Thyroid gland (tissue), 4 donors: ENCODE data around the gene PTCD2. TPM values are rescaled to one million over a fixed set of nuclear protein-coding genes. Genes with fewer than 3 reads are reported as not detected.

Experiments
- DNase-seq, 2 donors: peaks; one replicate each; pipeline ENCODE4 v3.0.0-alpha.2; 2019
- H3K27ac ChIP-seq, 3 donors: fragments of 200-600 bp; sonication (generic); 1 replicate in 2 of 3; 2 replicates in 1 of 3; pipeline ENCODE4 v1.5.1; 2016 to 2019; ENCODE audit warnings: mild to moderate bottlenecking in 1 of 3, moderate library complexity in 1 of 3
- H3K27me3 ChIP-seq: fragments of 200-600 bp; sonication (generic); one replicate; pipeline ENCODE4 v1.5.1; 2019
- H3K36me3 ChIP-seq, 2 donors: fragments of 200-600 bp; sonication (generic); one replicate each; pipeline ENCODE4 v1.5.1; 2016 to 2019
- H3K4me1 ChIP-seq, 2 donors: fragments of 200-600 bp; sonication (generic); one replicate each; pipeline ENCODE4 v1.5.1; 2017 to 2019
- H3K4me3 ChIP-seq, 3 donors: fragments of 200-600 bp; sonication (generic); replicated peaks in 1 of 3; 1 replicate in 2 of 3; 2 replicates in 1 of 3; pipeline ENCODE4 v1.5.1; 2016; ENCODE audit warnings: mild to moderate bottlenecking in 1 of 3
- H3K9me3 ChIP-seq: fragments of 200-600 bp; sonication (generic); one replicate; pipeline ENCODE4 v1.5.1; 2017
- POLR2A ChIP-seq, 2 donors: fragments of 450-650 bp; IDR thresholded peaks; one replicate each; pipeline ENCODE4 v1.6.1; 2017; ENCODE audit warnings: antibody characterized with exemption in 2 of 2, mild to moderate bottlenecking in 2 of 2, moderate library complexity in 1 of 2
- WGBS, 2 donors: methylation state at CpG; one replicate each; pipeline ENCODE4 v1.1.5; 2017; 5-methylcytosine and 5-hydroxymethylcytosine counted together
- intact Hi-C: fragments of 100-400 bp; cut with DNase I; formaldehyde crosslinking; loops from one replicate; pipeline ENCODE4 v1.15.1; 2023
- total RNA-seq, 4 donors: library from RNA; depleted of rRNA; stranded (reverse); fragments of >200 nt; gene quantifications; one replicate each; pipeline ENCODE4 v1.2.3, GENCODE V29; 2016
- TF ChIP-seq, protein P1 (sequence below), 6 experiments: fragments of 200-600 bp in 3 of 6; fragments of 450-650 bp in 3 of 6; sonication (generic) in 3 of 6; IDR thresholded peaks; one replicate each; pipeline ENCODE4 v1.5.1; 2016 to 2019; ENCODE audit warnings: antibody characterized with exemption in 6 of 6, mild to moderate bottlenecking in 2 of 6, inconsistent platforms in 1 of 6, moderate library complexity in 1 of 6

Gene PTCD2
- total RNA-seq, 4 donors from 2014 or later: 7.8 to 15.9 (median 11.5) TPM

DNA sequence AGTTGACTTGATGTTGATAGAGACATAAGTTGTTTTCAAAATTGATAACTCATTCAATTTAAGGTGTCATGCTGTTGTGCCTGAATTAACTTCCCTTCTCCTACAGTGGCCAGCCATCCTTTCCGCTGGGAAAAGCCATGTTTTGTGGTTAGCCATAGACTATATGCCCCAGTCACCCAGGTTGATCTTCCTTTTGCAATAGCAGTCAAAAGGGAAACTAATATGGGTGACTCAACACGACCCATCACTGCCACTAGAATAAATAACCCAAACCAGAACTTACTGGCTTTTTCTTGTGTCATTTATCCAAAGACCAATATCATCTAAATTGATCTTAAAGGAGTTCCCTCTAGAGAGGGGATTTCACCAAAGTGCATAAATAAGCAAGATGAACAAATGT, 87.4 kb downstream of the PTCD2 start:
- Histone ChIP-seq H3K4me3 (no peak overlapping the region), H3K27me3 (no peaks in the 10 kb centered on the region), H3K4me1 (peaks cover 0 to 3% of the 10 kb centered on the region in 2 donors), H3K36me3 (no peaks in the 10 kb centered on the region), H3K9me3 (no peaks in the 10 kb centered on the region), H3K27ac (no peak overlapping the region)
- intact Hi-C loops: no loop called here
- no peak for DNase-seq
- TF ChIP-seq POLR2A (IDR thresholded peaks at IDR 0.05): no peak
- TF ChIP-seq, protein P1, sequence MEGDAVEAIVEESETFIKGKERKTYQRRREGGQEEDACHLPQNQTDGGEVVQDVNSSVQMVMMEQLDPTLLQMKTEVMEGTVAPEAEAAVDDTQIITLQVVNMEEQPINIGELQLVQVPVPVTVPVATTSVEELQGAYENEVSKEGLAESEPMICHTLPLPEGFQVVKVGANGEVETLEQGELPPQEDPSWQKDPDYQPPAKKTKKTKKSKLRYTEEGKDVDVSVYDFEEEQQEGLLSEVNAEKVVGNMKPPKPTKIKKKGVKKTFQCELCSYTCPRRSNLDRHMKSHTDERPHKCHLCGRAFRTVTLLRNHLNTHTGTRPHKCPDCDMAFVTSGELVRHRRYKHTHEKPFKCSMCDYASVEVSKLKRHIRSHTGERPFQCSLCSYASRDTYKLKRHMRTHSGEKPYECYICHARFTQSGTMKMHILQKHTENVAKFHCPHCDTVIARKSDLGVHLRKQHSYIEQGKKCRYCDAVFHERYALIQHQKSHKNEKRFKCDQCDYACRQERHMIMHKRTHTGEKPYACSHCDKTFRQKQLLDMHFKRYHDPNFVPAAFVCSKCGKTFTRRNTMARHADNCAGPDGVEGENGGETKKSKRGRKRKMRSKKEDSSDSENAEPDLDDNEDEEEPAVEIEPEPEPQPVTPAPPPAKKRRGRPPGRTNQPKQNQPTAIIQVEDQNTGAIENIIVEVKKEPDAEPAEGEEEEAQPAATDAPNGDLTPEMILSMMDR (IDR thresholded peaks at IDR 0.05): no peak
- WGBS, 2 donors: 91 to 95% methylated on average over 2 of the region's 2 CpGs

DNA sequence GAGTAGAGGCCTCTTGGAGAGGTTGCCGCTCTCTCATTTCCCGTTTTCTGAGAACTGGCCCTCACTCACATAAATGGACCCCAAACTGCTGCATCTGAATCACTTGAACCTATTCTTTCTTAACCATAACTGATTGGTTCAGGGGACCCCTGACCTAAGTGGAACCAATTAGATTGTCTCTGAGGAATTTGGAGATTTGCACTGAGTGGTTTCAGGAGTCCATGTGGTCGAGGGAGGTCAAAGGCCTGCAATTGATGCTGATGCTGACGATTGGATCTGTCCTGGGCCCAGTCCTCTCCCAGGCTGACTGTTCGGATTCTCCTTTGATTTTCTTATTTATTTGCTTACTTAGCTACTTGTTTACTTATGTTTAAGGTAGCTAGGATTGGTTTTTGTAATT, 88.0 kb downstream of the PTCD2 start:
- Histone ChIP-seq H3K36me3 (no peaks in the 10 kb centered on the region), H3K9me3 (no peaks in the 10 kb centered on the region), H3K4me3 (no peak overlapping the region), H3K27ac (no peak overlapping the region), H3K27me3 (no peaks in the 10 kb centered on the region), H3K4me1 (no peaks in the 10 kb centered on the region)
- intact Hi-C loops: no loop called here
- no peak for TF ChIP-seq POLR2A (IDR thresholded peaks at IDR 0.05)
- TF ChIP-seq, protein P1 (IDR thresholded peaks at IDR 0.05): no peak
- no peak for DNase-seq
- 88 to 90% methylated on average over 5 of the region's 5 CpGs for WGBS, 2 donors

DNA sequence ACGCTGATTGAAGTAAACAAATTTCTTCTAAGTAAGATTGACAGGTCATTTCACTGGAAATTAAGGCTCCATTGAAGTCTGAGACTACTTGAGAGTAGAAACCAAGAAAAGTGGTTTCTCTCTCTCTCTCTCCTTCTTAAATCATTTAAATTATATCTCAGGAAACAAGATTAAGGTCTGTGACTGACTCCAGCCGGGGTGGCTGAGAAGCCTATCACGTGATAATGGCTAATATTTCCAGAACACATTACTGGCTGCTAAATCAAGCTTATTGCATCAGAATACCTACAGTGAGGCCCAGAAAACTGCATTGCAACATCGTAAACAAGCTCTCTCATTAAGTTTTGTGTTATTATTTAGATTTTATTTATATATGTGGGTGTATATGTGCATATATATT, 88.4 kb downstream of the PTCD2 start:
- Histone ChIP-seq H3K9me3 (no peaks in the 10 kb centered on the region), H3K36me3 (no peaks in the 10 kb centered on the region), H3K27ac (no peak overlapping the region), H3K4me3 (no peak overlapping the region), H3K4me1 (no peaks in the 10 kb centered on the region), H3K27me3 (no peaks in the 10 kb centered on the region)
- 70 to 79% methylated on average over 4 of the region's 4 CpGs for WGBS, 2 donors
- TF ChIP-seq POLR2A (IDR thresholded peaks at IDR 0.05): no peak
- TF ChIP-seq, protein P1 (IDR thresholded peaks at IDR 0.05): no peak
- DNase-seq: no peak
- intact Hi-C loops: no loop called here

DNA sequence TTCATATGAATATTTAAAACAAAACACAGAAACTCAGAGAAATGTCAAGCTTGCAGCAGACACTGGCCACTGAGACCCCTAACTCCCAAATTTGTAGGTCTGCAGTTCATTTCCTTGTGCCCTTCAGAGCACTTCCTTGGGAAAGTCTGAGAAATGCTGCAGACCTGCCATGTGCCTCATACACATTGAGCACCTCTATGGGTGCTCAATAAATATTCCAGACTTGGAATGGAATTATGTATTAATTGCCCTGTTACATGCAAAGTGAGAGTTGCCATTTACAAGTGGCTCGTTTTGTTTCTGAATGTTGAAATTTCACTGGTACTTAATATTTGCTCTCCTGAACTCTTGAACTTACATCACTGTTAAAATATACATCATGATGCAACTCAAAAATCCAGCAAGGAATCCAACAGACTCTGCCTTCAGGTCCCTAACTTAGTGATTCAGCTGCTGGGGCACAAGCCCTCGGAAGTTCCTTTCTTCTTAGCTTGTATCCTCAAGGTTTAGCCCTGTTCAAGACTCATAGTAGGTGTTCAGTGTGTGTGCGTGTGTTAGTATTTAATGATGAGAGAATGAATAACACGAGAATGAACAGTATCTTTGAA, 90.6 kb downstream of the PTCD2 start:
- no peak overlapping the region for H3K4me3 ChIP-seq
- no peaks in the 10 kb centered on the region for H3K36me3 ChIP-seq
- TF ChIP-seq POLR2A (IDR thresholded peaks at IDR 0.05): no peak
- TF ChIP-seq, protein P1 (IDR thresholded peaks at IDR 0.05): no peak
- intact Hi-C loops: no loop called here
- H3K27ac ChIP-seq: no peak overlapping the region
- H3K27me3 ChIP-seq: no peaks in the 10 kb centered on the region
- H3K9me3 ChIP-seq: no peaks in the 10 kb centered on the region
- no peak for DNase-seq
- WGBS, 2 donors: 89 to 90% methylated on average over 4 of the region's 4 CpGs
- H3K4me1 ChIP-seq: no peaks in the 10 kb centered on the region

DNA sequence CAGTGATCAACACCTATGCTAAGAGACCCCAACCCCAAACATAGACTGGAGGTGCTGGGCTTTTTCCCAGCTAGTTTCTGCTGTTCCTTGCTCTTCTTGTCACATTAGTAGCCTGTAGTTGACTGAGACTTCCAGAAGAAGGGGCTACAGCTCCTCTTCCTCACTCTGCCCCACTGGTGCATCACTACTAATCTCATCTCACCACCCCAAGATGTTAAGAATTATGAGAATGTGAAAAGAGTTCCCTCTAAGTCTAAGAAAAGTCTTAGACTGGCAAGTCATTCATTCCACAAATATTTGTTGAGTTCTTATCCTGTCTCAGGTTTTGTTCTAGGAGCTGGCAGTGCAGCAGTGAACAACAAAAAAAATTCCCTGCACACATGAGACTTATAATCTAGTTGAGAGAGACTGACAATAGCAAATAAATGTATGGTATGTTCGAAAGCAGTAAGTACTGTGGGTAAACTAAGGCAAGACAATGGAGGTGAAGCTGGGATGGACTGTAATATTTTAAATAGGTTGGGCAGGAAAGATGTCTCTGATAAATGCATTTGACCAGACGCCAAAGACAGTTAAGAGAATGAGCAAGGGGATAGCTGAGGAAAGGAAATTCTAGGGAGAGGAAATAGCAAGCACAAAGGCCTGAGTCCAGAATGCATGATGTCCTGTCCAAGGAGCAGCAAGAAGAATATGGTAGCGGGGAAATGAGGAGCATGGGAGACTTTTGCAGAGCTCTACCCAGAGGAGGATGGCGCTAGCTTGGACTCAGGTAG, 92.3 kb downstream of the PTCD2 start:
- Histone ChIP-seq H3K27ac (no peak overlapping the region), H3K4me3 (no peak overlapping the region), H3K9me3 (no peaks in the 10 kb centered on the region), H3K36me3 (no peaks in the 10 kb centered on the region), H3K4me1 (no peaks in the 10 kb centered on the region), H3K27me3 (no peaks in the 10 kb centered on the region)
- WGBS, 2 donors: 84 to 93% methylated on average over 4 of the region's 4 CpGs
- no peak for DNase-seq
- intact Hi-C loops: no loop called here
- TF ChIP-seq, protein P1 (IDR thresholded peaks at IDR 0.05): no peak
- TF ChIP-seq POLR2A (IDR thresholded peaks at IDR 0.05): no peak
